GM18520 (cell line): ENCODE measurements around the gene BCAS4.
"Not testable (repeated sequence)": the region's sequence is repeated elsewhere in the genome, so short reads cannot be mapped to it uniquely, and the experiment has no call there.

ENCODE experiments used
- ATAC-seq: cut with Tn5 transposase; IDR thresholded peaks from one replicate; pipeline ENCODE4 v1.9.1; 2021; ENCODE audit not compliant: unreplicated experiment

Gene BCAS4

DNA sequence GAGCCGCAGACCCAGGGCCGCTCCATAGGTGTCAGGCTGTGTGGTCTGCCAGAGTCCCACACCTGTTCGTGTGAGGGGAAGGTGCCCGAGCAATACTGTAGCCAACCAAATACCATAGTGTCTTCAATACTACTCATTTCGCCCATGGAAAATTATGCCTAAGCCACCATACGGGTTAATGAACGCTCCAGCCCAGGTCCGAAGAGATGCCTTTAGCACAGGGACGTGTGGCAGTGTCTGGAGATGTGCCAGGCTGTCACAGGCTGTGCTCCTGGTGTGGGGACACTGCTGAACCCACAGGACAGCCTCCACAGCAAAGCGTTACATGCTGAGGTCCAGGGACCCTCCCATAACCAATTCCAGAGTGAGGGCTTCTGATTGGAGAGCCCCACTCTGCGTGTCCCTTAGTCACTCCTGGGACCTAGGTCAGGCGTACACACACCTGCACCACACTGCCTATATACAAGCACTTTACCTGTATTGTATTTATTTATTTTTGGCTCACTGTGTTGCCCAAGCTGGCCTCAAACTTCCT, 25.2 kb upstream of the BCAS4 start:
- not testable (repeated sequence) for ATAC-seq

DNA sequence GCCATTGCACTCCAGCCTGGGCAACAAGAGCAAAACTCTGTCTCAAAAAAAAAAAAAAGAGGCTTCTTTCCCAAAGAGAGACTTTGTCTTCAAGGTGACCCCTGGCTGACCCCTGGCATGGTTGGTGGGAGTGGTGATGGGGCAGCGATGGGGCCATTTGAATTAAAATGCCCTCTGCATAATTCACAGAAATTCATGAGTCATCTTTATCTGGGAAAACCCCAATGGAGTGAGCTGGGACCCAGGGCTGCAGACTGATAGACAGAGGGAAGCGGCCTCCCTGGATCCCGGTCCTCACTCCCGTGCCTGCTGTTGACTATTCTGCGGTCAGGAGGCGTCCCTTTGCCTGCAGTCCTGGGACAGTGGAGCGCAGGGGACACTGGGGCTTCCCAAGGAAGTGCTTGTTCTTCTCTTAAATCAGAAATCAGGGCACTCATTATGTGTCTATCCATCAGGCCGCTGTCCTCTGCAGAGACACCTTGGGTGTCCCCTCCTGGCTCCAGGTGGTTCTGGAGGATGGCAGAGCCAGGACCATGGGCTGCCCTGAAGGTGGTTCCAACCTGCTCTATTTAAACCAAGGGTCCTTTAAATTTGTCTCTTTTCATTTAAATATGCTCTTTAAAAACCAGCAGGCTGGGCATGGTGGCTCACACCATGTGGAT, 23.3 kb upstream of the BCAS4 start:
- not testable (repeated sequence) for ATAC-seq

DNA sequence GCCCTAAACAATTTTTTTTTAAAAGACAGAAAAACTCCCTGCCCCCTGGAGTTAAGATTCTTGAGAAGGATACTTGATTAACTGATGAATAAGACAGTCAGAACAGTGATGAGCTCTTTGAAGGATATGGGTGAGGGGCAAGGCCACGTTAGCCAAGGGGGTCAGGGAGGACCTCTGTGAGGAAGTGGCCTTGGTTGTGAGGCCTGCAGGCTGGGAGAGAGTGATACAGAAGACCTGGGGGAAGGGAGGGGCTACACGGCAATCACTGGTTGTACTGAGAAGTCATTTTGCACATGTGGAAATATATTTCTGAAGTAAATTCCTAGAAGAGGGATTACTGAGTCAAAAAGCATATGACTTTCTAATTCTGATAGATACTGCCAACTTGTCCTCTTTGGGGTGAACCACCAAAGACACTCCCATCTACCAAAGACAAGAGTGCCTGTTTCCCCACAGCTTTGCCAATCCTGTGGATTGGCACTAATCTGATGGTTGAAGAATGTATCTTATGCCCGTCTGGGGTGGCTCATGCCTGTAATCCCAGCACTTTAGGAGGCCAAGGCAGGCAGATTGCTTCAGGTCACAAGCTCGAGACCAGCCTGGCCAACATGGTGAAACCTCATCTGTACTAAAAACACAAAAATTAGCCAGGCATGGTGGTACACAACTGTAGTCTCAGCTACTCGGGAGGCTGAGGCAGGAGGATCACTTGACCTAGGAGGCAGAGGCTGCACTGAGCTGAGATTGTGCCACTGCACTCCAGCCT, 22.3 kb upstream of the BCAS4 start:
- no peak for ATAC-seq

DNA sequence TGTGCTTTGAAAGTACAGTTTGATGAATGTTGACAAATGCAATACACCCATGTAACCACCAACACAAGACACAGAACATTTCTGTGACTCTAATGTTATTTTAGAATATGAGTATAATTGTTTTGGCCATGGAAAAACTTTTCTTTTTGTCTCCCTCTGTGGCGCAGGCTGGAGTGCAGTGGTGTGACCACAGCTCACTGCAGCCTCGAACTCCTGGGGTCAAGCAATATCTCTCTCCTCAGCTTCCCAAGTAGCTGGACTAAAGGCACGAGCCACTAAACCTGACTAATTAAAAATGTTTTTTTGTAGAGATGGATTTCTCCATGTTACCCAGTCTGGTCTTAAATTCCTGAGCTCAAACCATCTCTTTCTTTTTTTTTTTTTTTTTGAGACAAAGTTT, 20.3 kb upstream of the BCAS4 start:
- no peak for ATAC-seq

DNA sequence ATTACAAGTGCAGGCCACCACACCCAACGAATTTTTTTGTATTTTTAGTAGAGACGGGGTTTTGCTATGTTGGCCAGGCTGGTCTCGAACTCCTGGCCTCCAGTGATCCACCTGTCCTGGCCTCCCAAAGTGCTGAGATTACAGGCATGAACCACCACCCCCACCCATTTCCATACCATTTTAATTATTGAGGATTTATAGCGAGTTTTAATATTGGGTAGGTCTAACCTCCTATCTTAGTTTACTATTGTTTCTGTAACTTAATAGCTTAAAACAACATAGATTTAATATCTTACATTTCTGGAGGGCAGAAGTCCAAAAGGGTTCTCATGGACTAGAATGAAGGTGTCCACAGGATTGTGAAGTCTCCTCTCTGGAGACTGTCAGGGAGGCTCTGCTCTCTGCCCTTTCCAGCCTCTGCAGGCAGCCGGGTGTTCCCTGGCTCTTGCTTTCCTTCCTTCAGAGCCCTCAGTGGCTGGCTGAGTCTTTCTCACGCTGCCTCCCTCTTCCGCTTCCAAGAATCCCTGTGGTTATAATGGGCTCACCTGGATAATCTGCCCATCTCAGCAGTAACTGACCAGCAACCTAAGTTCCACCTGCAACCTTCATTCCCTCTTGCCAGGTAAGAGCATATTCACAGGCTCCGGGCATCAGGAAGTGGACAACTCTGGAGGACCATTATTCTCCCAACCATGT, 18.6 kb upstream of the BCAS4 start:
- ATAC-seq, result no peak

DNA sequence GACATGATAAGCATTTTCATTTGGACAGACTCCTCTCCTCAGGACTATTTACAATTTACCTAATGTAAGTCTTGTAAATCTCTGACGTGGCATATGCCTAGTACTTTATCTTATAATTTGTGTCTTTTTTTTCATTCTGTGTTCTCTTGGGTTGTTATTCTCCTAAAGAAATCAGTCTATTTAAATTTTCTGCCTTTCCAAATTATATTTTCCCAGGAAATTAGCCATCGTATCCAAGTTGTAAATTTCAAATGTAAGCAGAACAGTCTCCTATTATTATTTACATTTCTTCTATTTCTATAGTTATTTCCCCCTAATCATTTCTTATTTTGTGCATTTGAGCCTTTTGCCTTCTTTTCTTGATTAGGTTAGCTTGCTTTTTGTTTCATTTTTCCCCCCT, 17.5 kb upstream of the BCAS4 start:
- ATAC-seq, result no peak

DNA sequence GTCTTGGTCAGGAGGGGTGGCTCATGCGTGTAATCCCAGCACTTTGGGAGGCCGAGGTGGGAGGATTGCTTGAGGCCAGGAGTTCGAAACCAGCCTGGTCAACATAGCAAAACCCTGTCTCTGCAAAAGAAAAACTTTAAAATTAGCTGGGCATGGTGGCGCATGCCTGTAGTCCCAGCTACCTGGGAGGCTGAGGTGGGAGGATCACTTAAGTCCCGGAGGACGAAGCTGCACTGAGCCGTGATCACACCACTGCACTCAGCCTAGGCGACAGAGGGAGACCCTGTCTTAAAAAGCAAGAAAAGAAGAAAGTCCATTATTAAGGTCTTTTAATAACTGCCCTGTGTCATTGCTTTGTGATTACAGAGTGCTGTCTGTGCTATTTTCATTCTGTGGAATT, 15.9 kb upstream of the BCAS4 start:
- not testable (repeated sequence) for ATAC-seq

DNA sequence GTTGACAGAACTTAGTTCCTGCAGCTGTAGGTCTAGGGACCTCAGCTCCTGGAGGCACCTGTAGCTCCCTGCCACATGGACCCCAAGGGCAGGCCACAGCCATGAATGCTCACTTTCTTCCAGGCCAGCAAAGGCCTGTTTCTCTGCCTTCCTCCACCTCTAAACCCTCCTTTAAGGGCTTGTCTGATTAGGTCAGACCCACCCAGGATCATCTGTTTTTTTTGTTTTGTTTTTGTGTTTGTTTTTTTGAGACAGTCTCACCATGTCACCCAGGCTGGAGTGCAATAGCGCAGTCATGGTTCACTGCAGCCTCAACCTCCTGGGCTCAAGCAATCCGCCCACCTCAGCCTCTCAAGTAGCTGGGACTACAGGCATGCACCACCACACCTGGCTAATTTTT, 11.5 kb upstream of the BCAS4 start:
- no peak for ATAC-seq

DNA sequence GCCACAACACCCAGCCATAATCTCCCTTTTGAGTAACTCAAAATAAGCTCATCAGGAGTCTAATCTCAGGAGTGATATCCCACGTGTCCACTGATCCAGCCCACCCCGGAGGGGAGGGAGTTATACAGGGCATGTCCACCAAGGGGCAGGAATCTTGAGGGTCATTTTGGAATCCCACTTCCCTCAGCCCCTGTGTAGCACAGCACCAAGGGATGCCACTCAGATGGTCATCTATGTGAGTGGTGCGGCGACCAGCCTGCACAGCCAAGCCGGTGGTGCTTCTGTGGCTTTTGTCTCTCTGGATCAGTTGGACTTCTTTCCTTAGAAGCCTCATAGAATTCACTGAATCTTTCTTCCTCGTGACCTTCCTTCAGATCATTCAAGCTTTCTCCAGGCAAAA, 11.0 kb upstream of the BCAS4 start:
- no peak for ATAC-seq

DNA sequence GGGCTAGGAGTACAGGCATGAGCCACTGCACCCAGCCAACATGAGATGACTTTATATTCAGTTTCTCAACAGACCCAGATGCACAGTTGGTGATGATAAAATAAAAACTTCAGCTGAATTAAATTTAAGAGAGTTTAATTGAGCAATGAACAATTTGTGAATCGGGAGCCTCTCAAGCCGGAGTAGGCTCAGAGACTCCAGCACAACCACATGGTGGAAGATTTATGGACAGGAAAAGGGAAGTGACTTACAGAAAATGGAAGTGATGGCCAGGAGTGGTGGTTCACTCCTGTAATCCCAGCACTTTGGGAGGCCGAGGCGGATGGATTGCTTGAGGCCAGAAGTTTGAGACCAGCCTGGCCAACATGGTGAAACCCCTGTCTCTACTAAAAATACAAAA, 10.4 kb upstream of the BCAS4 start:
- no peak for ATAC-seq

DNA sequence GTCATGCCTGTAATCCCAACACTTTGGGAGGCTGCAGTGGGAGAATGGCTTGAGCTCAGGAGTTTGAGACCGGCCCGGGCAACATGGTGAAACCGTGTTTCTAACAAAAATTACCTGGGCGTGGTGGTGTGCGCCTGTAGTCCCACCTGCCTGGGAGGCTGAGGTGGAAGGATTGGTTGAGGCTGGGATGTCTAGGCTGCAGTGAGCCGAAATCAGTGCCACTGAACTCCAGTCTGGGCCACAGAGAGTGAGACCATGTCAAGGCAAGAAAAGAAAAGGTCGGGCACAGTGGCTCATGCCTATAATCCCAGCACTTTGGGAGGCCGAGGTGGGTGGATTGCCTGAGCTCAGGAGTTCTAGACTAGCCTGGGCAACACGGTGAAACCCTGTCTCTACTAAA, 8.2 kb upstream of the BCAS4 start:
- ATAC-seq, result no peak

DNA sequence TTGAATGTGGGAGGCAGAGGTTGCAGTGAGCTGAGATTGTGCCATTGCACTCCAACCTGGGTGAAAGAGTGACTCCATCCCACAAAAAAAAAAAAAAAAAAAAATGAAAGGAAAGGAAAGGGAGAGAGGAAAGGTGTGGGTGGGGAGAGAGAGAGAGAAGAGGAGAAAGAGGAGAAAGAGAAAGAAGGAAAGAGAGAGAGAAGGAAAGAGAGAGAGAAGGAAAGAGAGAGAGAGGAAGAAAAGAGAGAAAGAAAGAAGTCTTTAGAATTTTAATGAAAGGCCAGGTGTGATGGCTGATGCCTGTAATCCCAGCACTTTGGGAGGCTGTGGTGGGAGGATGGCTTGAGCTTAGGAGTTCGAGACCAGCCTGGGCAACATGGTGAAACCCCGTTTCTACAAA, 7.7 kb upstream of the BCAS4 start:
- no peak for ATAC-seq

DNA sequence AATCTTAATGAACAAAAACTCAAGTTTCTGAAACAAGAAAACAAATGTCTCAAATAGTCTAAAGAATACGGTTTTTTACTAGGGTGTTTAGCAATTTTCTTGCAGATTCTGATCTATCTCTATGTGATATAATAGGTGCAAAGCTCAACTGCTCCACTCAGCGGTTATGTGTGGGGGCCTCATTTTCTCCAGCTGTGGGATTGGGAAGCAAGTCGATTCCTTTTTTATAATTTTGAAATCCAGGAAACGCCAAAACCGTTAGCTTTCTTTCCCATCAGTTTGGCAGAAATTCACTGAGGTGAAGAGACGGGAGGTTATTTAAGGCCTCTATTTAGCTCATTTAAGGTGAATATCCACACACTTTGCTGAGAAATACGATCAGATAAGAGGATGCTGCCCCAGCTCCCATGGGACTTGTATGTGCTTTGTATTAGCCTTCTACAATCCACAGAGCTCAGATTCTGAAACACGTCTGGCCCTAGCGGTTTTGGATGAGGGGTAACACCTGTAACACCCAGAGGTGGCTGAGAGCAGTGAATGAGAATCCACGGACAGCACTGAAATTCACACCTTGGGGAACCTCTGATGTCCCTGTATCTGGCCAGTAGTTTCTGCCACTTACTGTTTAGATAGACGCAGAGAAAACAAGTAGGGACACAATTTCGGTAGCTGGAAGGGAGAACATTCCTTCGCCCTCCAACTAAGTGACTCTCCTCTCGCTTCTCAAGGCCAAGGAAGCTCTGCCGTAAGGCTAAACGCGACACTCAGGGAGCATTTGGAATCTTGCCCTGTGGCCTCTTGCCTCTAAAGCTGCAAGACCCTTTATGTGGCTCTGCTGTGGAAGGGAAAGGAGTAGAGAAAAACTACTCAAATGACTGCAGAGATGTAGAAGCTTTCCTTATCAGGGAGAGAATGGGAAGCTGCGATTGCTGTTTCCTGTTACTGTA, 6.5 kb upstream of the BCAS4 start:
- ATAC-seq, result no peak

DNA sequence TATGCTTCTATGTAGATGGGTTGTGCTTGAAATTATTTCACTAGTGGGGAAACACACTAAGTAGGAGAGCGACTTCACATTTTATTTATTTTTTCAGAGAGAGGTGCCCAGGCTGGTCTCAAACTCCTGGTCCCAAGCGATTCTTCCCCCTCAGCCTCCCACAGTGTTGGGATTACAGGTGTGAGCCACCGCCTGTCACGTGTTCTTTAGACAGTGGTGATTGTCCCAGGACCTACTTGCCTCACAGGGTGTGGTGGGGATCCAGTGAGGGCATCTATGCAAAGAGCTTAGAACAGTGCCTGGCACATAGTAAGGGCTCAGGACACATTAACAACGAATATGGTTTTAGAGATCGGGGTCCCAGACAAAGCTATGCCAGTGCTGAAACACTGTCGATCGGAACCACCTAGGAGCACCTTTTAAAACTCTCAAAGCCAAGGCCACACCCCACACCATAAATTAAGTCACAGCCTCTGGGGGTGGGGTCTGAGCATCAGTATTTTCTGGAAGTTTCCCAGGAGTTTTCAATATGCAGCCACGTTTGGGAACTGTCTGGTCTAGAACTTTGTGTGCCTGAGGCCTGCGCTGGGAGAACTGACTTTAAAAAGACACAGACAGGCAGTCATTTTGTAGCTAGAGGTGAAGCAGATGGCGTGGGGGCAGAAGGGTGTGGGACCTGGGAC, 4.8 kb upstream of the BCAS4 start:
- ATAC-seq, result no peak

DNA sequence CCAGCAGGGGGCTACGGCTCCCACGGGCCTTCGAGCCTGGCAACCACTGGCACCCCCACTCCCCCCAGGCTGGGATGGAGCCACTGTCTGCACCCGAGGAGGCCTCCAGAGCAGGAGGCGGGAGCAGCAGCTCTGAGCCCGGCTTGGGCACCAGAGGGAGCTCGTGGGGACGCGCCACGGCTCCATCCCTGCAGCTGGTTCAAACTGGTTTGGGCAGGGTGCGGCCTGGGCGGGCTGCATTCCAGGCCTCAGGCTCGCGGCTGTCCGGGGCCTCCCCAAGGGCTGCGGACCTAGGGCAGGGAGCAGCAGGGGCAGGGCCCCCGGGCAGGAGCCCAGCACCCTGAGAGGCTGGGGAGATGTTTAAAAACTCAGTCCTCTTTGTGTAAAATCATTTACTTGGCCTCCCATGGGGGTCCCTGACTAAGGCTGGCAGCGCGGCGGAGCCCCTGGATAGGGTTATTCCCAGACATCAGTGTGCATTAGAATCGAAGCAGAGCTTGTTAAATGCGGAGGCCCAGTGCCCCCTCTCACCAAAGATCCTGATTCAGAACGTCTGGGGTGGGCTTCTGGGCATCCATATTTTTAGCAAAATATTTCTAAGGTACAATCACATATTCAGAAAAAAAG, 4.1 kb upstream of the BCAS4 start:
- ATAC-seq, result no peak

DNA sequence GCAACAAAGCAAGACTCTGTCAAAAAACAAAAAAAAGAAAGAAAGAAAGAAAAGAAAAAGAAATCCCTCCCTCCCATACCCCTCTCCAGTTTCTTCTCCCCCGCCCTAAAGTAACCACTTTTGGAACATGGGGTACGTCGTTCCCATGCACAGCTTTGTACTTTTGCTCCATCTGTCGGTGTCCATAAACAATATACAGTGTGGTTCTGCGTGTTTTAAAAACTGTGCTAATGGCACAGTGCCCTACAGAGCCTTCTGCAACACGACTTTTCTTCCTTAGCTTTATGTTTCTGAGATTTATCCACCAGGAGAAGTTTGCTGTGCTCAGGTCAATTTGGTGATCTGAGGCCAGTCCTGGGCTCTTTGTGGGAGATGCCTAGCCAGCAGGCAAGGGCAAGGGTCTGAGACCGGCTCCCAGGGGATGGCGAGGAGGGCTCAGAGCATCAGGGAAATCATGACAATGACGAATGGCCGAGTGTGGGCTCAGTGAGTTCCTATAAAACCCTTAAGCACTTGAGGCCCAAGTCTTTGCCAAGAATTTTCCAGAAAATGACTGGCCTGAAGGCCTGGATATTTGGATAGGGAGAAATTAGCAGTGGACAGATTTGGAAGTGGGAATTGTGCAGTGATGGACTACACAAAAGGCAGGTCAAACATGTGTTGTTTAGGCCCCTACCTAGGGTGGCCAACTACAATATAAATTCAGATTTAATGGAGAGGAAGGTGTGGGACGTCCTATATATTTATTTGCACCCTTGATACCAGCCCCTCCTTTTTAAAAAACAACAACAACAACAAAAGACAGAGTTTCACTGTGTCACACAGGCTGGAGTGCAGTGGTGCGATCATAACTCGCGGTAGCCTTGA, 1.9 kb upstream of the BCAS4 start:
- ATAC-seq, result no peak

DNA sequence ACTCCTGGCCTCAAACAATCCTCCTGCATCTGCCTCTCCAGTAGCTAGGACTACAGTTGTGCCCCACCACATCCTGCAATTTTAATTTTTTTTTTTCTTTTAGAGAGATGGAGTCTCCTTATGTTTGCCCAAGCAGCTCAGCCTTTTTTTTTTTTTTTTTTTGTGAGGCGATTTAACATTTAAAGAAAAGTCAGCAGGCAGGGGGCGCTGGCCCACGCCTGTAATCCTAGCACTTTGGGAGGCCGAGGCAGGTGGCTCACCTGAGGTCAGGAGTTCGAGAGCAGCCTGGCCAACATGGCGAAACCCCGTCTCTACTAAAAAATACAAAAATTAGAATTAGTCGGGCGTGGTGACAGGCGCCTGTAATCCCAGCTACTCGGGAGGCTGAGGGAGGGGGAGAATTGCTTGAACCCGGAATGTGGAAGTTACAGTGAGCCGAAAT, 1.3 kb upstream of the BCAS4 start:
- ATAC-seq, result not testable (repeated sequence)

DNA sequence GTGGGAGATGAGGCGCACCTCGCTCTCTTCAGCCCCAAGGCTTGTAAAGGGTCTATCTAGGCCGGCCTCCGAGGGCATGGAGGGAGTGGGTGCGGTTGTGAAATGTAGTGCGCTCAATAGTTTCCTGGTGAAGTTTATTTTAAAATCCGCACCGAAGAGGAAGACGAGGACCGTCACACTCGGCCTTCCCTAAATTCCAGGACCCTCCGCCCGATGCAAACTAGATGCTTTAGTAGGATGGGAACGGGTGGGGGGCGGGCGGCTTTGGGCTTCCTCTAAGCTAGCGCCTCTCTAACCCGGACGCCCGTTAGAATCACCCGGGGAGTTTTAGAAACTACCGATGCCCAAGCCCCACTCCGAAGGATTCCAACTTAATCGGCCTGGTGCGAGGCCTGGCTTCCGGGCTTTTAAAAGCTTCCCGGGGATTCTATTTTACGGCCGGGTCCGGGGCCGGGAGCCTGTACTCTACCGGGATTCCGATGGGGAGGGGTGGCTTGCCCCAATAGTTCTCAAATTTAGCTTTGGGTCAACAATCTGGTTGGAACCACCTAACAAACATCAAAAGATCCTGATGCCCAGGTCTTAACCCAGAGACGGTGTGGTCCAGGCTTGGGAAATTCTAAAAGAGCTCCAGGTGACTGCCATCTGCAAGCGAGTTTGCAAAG, 548 bp upstream of the BCAS4 start:
- ATAC-seq, result no peak
